SHP77 (cell line): ENCODE measurements around the gene WFDC1.

ENCODE experiments used
- DNase-seq, 2 experiments: peaks; one replicate each; lab custom pipeline; 2025; lab: John Stamatoyannopoulos, UW

WFDC1 gene

DNA sequence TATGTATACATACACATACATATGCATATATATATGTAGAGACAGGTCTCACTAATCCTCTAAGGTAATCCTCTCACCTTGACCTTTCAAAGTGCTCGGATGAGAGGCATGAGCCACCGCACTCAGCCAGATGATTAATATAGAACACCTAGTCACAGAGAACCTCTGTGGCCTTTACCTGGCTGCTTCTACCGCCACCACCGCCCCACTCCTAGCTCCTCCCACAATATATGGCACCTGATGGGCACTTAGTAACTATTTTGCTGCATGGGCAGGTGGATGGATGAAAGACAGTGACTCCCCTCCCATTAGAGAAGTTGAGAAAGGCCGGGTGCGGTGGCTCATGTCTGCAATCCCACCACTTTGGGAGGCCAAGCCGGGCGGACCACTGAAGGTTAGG is 57.0 kb downstream of the WFDC1 start:
- DNase-seq = no peak

DNA sequence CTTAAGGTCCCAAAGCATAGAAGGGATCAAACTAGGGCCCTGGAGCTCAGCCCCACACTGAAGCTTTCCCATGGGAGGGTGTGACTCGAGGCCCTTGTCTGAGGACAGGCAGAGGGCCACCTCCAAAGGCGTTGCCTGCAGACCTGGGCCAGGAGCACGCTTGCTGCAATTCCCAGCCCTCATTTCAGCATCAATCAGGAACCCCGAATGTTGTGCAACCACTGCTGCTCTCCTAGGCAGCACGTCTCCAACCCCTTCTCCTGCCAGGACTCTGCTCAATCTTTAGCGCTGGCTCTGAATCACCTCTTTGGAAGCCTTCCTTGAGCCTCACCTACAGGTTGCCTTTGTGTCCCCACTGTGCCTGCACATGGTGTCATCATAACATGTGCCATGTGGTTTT is 59.6 kb downstream of the WFDC1 start:
- no peak for DNase-seq

DNA sequence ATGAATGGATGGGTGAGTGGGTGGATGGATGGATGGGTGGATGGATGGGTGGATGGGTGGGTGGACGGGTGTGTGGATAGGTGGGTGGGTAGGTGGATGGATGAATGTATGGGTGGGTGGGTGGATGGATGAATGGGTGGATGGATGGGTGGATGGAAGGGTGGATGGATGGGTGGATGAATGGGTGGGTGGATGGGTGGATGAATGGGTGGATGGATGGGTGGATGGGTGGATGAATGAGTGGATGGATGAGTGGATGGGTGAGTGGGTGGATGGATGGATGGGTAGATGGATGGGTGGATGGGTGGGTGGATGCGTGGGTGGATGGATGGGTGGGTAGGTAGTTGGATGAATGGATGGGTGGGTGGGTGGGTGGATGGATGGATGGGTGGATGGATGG is 60.5 kb downstream of the WFDC1 start:
- no peak for DNase-seq

DNA sequence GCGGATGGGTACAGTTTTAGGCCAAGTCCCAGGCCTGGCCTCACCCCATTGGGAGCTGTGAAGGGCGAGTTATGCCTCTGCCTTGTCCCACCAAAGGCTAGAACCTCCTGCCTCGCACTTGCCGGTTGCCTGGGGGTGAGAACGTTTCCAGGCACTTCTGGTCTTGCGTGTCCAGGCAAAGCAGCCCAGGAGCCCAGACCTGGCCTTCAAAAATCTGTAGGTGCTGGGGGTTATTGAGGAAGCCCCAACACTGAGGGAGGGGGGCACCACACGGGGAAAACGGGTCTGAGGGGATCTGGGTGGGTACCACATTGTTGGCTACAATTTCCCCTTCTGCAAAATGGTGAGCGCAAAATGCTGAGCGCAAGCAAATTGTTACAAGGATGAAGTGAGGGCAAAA is 61.5 kb downstream of the WFDC1 start:
- no peak for DNase-seq

DNA sequence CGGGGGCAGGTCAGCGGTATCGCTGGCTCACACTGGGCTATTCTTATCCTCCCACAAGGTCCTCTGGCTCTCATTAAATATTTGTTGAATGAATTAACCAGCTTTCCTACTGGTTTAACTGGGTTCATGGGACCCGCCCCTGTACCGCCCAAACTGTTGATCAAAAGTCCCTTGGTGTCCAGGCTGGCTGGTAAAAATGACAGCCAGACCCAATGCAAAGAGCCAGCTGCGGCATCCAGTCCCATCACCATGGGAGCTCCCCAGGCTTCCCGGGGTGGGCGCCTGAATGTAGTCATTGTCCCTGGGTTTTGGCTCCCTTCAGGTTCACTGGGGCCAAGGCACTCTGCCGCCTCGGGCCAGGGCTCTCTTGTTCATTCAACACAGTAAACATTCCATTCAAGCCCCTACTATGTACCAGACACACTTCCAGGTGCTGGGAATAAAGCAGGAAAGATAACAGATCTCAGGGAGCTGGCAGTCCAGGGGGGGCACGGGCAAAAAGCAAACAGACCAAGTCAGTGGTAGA is 62.0 kb downstream of the WFDC1 start:
- DNase-seq = no peak

DNA sequence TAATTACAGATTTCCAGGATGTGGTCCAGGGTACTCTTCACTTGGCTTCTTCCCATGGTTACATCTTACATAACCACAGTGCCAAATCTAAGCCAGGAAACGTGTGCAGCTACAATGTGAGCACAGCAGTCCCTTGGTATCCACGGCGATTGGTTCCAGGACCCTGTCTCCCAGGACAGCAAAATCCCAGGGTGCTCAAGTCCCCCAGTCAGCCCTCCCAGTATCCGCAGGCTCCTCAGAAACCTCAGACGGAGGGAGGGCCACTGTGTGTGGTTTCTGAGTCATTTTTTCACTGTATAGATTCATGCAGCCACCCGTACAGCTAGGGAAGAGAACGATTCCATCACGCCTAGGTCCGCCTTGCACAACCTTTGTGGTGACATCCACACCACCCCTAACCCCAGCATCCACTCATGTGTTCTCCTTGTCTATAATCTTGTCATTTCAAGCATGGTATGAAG is 62.5 kb downstream of the WFDC1 start:
- DNase-seq = no peak

DNA sequence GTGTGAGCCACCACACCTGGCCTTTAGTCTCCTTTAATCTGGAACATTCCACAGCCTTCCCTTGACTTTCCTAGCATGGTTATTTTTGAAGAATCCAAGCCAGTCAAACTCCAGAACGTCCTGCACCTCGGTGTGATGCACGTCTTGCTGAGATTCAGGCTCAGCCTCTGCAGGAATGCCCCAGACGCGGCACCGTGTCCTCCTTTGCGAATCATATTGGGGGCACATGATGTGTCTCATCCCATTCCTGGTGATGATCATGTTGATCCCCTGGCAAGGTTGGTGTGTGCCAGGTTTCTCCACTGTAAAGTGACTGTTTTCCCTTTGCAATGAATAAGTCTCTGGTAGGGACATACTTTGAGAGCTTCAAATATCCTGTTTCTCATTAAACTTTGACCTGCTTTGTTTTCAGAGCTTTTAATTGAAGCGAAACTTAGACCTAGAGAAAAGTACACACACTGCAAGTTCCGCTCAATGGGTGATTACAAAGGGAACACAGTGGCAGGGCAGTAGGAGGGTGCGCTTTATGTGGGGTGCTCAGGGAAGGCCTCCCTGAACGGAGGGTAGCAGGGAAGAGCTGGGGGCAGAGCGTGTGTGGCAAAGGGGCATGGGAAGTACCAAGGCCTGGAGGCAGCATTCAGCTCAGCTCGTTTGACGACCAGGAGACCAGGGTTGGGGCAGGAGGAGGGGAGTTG is 64.1 kb downstream of the WFDC1 start:
- DNase-seq = no peak

DNA sequence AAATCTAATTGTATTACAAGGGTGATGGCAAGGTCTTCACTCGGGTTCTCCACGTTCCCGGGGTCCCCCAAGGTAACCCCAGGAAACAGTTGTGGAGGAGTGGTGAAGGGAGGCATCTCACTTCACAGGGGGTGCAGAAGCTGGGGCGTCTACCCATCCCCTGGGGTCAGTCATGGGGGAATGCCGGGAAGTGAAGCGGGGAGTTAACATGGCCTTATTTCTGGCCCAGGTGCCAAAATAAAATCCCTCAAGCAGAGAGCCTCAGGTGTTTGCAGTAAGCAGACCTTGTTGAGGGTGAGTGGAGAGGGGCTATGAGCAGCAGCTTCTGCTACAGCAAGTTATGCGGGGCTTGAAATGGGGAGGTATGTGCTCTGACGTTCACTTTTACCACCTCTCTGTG is 64.6 kb downstream of the WFDC1 start:
- DNase-seq = no peak

DNA sequence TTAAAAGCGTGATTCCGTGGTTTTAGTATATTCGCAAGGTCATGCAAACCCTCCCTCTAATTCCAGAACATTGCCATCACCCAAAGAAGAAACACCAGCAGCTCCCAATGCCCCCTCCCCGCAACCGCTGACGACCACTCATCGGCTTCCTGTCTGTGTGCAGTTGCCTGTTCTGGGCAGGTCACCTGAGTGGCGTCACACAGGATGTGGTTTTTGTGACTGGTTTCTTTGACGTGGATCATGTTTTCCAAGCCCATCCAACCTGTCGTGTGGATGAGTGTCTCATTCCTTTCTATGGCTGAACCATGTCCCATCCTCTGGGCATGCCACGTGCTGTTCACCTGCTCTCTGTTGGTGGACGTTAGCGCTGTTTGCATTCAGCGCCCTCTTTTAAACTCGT is 65.5 kb downstream of the WFDC1 start:
- no peak for DNase-seq

DNA sequence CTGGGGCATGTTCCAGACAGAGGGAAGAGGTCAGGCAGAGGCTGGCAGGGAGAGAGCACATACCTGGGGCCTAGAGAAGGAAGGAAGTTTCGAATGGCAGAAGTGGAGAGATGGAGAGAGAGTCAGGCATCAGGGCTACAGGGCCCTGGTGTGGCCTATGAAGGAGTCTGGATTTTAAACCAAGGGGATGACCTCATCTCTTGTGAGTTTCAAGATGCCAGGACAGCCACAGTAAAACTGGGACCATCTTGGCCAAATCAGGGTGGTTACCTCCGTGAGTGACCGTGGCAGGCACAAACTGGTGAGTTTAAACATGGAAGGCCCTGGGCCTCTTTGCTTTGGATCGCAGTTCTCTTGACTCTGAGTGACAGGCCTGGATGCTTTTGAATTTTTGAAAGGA is 66.1 kb downstream of the WFDC1 start:
- no peak for DNase-seq

DNA sequence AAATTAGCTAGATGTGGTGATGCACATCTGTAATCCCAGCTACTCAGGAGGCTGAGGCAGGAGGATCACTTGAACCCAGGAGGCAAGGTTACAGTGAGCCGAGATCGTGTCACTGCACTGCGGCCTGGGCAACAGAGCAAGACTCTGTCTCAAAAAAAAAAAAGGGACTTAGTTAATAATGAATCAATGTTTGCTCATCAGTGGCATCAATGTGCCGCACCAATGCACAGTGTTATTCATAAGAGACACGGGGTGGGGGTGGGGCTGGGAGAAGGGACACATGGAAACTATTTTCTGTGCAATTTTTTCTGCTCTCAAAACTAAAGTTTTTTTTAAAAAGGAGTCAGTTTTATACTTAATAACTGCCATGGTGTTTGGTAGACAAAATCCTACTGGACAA is 66.9 kb downstream of the WFDC1 start:
- no peak for DNase-seq

DNA sequence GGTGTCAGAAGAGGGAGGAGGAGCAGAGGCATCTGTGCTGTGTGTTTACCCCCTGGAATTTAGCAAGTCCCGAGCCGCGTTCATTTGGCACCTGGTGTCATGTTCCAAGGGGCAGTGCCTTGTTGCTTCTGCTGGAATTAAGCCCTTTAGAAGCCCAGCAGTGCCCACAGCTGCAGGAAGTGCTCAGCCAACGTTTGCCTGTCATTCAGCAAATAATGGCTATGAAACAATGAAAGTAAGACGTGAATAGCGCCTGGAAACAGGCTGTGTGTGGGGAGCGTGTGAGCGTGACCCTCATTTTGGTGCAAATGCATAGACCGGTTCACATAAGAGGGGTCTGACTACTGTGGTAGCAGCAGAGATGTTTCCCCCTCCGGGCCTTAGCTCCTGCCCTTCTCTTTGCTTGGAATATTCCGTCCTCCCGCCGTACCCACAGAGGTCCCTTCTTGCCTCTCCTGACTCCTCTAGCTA is 67.8 kb downstream of the WFDC1 start:
- peak; percentile 40 to 68 for DNase-seq

DNA sequence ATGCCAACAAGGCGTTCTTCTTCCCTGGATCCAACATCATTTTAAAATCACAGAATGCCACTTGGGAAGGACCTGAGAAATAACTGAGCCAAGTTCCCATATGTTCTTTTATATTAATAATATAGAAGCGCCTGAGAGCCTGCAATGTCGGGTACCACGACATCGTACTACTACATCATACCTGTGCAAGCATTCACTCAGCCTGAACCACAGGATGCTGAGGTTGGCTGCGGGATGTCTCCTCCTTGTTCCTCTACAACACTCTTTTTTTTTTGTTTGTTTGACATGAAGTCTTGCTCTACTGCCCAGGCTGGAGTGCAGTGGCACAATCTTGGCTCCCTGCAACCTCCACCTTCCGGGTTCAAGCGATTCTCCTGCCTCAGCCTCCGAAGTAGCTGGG is 71.5 kb downstream of the WFDC1 start:
- DNase-seq = no peak

DNA sequence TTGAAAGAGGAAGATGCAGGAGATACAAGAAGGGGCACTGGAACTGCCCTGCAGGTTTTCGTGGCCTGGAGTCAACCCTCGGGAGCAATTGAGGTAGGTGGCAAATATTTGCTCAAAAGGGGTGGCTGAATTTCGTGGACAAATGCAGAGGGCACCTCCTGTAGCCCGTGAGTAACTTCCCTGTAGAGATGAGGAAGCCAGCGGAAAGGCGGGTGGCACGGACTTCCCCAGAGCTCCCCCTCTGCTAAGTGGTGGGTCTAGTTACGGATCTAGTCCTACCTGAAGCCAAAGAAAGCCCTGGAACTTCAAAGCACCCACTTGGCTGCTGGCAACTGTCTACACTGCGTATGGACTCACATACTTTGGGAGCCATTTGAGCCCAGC is 72.6 kb downstream of the WFDC1 start:
- DNase-seq = no peak

DNA sequence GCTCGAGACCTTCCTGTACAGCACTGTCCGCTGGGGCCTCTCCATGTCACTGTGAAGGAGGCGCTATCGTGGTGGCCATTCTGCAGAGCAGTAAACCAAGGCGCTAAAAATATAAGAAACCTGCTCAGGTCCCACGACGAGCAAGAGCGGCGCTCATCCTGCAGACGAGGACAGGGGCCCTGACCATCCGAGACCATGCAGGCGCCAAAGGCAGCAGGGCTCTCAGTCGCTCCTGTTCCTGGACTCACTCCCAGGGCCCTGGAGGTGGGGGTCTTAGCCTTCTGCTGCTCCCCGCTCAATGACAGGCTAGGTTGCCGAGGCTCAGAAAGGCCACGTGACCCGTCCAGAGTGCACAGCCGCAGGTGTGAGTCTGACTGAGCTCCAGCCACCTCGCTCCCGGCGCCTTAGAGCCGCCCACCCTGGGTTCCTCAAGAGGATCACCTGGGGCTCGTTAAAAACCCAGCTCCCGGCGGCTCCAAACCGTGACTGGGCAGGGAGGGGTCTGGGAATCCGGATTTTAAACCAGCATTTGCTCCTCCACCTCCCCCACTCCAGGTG is 73.2 kb downstream of the WFDC1 start:
- DNase-seq = no peak

DNA sequence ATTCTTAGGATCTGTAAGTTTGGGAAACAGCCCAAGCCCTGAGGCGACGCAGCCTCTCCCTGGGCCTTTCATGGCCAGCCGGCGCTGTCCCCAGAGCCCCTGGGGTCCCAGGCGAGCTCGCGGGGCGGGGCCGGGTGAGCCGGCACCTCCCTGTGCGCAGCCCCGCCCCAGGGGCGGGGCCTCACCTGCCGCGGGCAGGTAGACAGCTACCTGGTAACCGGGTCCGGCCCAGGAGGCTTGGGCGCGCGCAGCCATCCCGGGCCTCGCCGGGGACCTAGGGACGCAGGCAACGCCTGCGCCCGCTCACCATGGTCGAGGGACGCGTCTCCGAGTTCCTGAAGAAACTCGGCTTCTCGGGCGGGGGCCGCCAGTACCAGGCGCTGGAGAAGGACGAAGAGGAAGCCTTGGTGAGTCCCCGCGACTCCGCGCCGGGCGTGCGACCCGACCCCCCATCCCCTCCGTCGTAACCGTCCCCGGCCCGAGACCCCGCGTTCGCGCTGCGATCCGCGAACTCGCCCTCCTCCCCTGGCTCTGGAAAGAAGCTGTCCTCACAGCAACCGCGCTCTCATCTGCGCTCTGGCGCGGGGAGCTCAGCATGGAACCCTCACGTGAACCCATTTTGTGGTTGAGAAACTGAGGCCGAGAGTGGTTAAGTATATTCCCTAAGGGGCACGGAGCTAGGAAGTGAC is 73.8 kb downstream of the WFDC1 start, which contains the start of gene ATP2C2:
Gene ATP2C2, plus strand, starts transcription at position 231 of the 689 bp plus-strand sequence. Its CDS starts 78 bp downstream, at position 309.
- DNase-seq = no peak

DNA sequence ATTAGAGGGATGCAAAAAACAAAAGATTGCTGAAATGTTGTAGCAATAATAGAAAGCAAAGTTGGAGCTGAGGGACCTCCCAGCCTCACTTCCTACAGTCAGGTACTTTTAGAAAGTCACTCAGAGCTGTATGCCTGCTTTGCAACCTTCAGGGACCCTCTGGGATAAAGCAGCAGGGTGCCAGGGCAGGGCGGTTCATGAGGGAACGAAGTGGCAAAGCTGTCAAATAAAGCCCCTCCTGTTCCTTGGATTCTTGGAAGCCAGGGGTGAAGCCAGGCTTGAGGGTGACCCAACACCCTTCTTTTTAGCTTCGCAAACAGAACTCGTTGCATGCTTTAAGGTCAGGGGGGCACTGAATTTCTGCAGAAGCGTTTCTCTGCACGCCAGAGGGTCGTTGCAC is 74.4 kb downstream of the WFDC1 start:
- DNase-seq = no peak

DNA sequence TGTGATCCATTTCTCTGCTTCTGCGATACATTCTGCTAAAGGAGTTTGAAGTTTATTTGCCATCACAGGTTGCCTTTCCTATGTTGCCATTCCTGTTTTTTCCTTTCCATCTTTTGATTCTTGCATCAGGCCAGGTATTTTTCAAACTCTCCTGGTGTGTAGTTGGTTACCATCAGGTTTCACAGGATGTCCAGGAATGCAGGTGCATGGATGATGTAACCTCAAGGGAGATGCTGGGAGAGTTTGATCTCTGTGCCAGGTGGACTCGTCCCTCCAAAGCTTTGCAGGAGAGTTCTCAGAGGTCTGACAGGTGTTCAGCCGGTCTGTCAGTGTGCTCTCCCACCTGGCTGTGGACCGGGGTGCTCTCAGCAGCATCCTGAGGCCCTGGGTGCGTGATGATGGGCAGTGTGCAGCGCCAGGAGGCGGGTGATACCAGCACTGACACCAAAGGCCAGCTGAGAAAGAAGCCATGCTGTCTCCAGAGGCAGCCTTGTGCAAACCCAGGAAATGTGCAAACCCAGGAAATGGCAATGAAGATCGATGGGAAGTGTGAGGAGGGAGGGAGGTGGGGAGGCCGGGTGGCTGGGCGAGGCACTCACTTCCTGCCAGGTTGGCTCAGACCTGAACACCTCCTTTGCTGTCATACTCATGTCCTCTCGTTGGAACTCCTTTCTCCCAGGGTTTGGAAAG is 75.4 kb downstream of the WFDC1 start:
- no peak for DNase-seq

DNA sequence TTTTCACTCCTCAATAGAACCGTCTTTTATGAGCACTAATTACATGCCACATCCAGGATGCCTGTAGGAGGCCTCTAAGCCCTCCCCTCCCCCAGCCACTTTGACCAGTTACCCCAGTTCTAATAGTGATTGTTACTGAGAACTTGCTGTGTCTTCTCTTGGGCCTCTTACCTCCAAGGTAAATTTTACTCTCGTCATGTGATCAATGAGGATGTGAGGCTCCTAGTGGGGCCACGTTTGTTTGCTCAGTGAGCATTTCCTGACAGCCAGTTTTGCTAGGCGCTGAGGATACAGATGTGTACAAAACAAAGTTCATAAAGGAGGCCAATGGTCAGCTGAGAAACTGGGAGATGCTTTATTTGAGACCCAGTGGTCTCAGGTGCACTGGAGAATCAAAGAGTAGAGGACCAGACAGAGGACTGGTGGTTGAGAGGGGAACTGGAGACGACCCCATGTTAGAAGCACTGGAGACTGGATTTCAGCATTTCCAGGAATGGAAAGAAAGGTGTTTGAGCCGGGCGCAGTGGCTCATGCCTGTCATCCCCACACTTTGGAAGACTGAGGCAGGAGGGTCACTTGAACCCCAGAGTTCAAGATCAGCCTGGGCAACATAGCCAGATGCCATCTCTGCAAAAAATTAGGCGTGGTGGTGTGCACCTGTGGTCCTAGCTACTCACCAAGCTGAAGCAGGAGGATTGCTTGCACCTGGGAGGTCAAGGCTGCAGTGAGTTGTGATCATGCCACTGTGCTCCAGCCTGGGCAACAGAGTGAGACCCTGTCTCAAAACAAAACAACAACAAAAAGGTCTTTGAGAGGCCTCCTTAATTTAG is 76.3 kb downstream of the WFDC1 start:
- no peak for DNase-seq

DNA sequence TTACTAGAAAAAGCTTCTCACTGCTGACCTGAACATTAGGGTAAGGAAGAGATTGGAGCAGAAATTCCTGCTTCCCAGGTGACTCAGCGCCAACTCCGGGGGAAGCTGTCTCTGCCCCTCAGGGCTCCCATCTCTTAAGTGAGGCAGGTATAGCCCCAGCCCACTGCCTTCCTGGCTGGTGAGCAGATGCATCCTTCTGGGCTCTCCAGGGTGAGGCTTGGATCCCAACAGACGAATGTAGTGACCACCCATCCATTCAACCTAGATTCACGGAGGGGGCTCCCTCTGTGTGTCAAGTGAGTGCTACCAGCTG is 76.8 kb downstream of the WFDC1 start:
- no peak for DNase-seq

DNA sequence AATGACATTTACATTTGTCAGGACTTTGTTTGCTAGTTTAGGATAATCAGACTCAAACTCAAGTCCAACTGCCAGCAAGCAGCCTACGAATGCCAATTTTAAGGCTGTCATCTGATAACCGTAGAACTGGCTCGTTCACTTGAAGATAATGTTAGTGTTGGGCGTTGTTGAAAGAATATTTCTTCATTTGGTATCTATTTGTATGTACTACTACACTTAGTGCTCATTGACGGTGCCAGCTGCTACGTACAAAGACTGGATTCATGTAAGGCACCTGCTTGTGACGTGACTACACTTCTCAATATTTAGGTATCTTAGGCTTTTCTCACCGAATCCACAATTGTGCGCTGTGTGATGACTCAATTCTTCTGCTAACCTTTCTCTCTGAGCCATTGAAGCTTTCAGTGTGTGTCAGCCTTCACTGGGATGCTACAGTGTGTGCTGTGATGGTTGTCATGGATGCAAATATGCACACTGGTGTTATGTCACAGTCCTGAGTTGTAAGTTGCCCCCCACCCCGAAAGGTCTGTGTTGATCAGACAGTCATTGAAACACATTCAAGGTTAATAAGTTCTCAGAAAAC is 79.3 kb downstream of the WFDC1 start:
- no peak for DNase-seq
